Panc1 (cell line): Measurements from ENCODE around the gene AKAP6. TPM values are rescaled to one million over a fixed set of nuclear protein-coding genes. Genes with fewer than 3 reads are reported as not detected.

Experiments used
- ATAC-seq: fragments of 200-7000 bp; cut with Tn5 transposase; 2 replicates; pipeline ENCODE4 v1.9.1; 2020; ENCODE audit warnings: mild to moderate bottlenecking, moderate library complexity
- BruUV-seq: library from RNA; stranded (reverse); fragments of 400-500 nt; replicated peaks from 2 replicates; lab custom pipeline; 2021; lab: Mats Ljungman, UMichigan
- CTCF ChIA-PET: fragments of 300-600 bp; sonication (Branson Sonifier 250); formaldehyde crosslinking; loops from one replicate; lab custom pipeline; 2022; ENCODE audit warnings: antibody characterized with exemption; lab: Charles Lee
- POLR2A ChIA-PET: fragments of 300-600 bp; sonication (Branson Sonifier 250); formaldehyde crosslinking; loops from one replicate; lab custom pipeline; 2022; ENCODE audit warnings: antibody characterized with exemption; lab: Charles Lee
- DNase-seq: peaks from one replicate; pipeline ENCODE4 v3.0.0-alpha.2; 2010; ENCODE audit warnings: low read depth, low spot score
- H3K27ac ChIP-seq: 2 replicates; pipeline ENCODE4 v1.5.1; 2011; ENCODE audit warnings: mild to moderate bottlenecking, low read length, inconsistent platforms
- H3K27me3 ChIP-seq: fragments of 200-500 bp; sonication (Bioruptor generic); 2 replicates; pipeline ENCODE4 v1.6.0; 2014; ENCODE audit warnings: low read length, inconsistent platforms; ENCODE audit not compliant: control insufficient read depth, insufficient read depth
- H3K36me3 ChIP-seq: fragments of 200-500 bp; sonication (Bioruptor generic); 2 replicates; pipeline ENCODE4 v1.5.1; 2014; ENCODE audit warnings: inconsistent platforms, mild to moderate bottlenecking, low read length, moderate library complexity; ENCODE audit not compliant: control insufficient read depth, insufficient read depth
- H3K4me1 ChIP-seq: 2 replicates; pipeline ENCODE4 v1.5.1; 2011; ENCODE audit warnings: inconsistent platforms, mild to moderate bottlenecking, low read length, moderate library complexity; ENCODE audit not compliant: control insufficient read depth, insufficient read depth
- H3K4me3 ChIP-seq, 2 experiments: 2 replicates each; pipeline ENCODE4 v1.5.1; 2011 to 2012; ENCODE audit warnings: low read depth in 2 of 2, low read length in 2 of 2, mild to moderate bottlenecking in 2 of 2, inconsistent platforms in 1 of 2, moderate library complexity in 1 of 2
- H3K9me3 ChIP-seq: fragments of 200-500 bp; sonication (Bioruptor generic); 2 replicates; pipeline ENCODE4 v1.5.1; 2014; ENCODE audit warnings: low read depth, mild to moderate bottlenecking, inconsistent platforms, low read length, moderate library complexity; ENCODE audit not compliant: control insufficient read depth, insufficient read depth
- POLR2AphosphoS5 ChIP-seq: IDR thresholded peaks from 2 replicates; pipeline ENCODE4 v1.6.1; 2012; ENCODE audit warnings: mild to moderate bottlenecking, low read depth, low read length, moderate library complexity
- REST ChIP-seq, 2 experiments: IDR thresholded peaks; 2 replicates each; pipeline ENCODE4 v1.6.1; 2011 to 2012; ENCODE audit warnings: low read depth in 2 of 2, control low read depth in 1 of 2, low read length in 1 of 2, mild to moderate bottlenecking in 1 of 2, moderate library complexity in 1 of 2; ENCODE audit not compliant: insufficient read depth in 1 of 2
- SIN3A ChIP-seq: IDR thresholded peaks from 2 replicates; pipeline ENCODE4 v1.6.1; 2012; ENCODE audit warnings: low read depth, mild to moderate bottlenecking, low read length, moderate library complexity, borderline replicate concordance; ENCODE audit not compliant: insufficient read depth
- TCF7L2 ChIP-seq: IDR thresholded peaks from 2 replicates; pipeline ENCODE4 v1.6.1; 2011; ENCODE audit warnings: mild to moderate bottlenecking, low read depth, low read length, inconsistent platforms
- in situ Hi-C: cut with HindIII; loops from 2 replicates; pipeline ENCODE4 v1.10.0; 2016; ENCODE audit warnings: low sequenced_read_pairs, low pct_unique_long_range_greater_than_20kb
- intact Hi-C: fragments of 100-400 bp; cut with micrococcal nuclease; formaldehyde crosslinking; loops from one replicate; pipeline ENCODE4 v1.10.0; 2022; ENCODE audit not compliant: unreplicated experiment
- total RNA-seq: library from RNA; stranded (reverse); gene quantifications from one replicate; pipeline ENCODE4 v1.2.1, GENCODE V29; 2021; ENCODE audit not compliant: unreplicated experiment
- TF ChIP-seq, protein P1 (sequence below): fragments of 450-650 bp; IDR thresholded peaks from 2 replicates; pipeline ENCODE4 v1.5.1; 2017; ENCODE audit warnings: mild to moderate bottlenecking

The AKAP6 gene
- total RNA-seq, 1 experiment from 2014 or later, result 0.82 TPM

DNA sequence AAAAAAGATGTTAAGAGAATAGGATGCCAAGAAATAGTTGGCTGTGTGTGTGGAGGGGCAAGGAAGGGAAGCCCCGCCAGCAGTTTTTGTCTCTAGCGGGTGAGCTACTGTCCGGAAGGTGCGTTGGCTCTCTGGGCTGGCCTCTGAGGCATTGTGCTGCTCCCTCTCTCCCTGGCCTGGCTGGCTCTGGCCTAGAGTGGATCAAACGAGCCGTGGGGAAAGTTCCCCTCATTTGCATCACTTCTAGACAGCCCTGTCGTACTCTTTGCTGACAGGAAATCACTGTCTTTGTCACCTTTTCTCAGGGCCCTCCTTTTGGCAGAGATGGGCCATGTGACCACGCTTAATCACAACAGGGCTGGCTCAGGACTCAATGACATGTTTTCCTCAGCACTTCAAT is 373.5 kb downstream of the AKAP6 start:
- ChIA-PET CTCF (no interaction called here), POLR2A (no interaction called here)
- DNase-seq (no peak), ATAC-seq (no peak)
- no peaks in the 10 kb centered on the region for H3K36me3 ChIP-seq
- no peak overlapping the region for H3K4me3 ChIP-seq
- no peaks in the 10 kb centered on the region for H3K4me1 ChIP-seq
- H3K9me3 ChIP-seq, result no peaks in the 10 kb centered on the region
- no peaks in the 10 kb centered on the region for H3K27me3 ChIP-seq
- in situ Hi-C loops (no loop called here), intact Hi-C loops (no loop called here)
- TF ChIP-seq, protein P1, sequence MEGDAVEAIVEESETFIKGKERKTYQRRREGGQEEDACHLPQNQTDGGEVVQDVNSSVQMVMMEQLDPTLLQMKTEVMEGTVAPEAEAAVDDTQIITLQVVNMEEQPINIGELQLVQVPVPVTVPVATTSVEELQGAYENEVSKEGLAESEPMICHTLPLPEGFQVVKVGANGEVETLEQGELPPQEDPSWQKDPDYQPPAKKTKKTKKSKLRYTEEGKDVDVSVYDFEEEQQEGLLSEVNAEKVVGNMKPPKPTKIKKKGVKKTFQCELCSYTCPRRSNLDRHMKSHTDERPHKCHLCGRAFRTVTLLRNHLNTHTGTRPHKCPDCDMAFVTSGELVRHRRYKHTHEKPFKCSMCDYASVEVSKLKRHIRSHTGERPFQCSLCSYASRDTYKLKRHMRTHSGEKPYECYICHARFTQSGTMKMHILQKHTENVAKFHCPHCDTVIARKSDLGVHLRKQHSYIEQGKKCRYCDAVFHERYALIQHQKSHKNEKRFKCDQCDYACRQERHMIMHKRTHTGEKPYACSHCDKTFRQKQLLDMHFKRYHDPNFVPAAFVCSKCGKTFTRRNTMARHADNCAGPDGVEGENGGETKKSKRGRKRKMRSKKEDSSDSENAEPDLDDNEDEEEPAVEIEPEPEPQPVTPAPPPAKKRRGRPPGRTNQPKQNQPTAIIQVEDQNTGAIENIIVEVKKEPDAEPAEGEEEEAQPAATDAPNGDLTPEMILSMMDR, result no peak
- no peak for TF ChIP-seq REST (IDR thresholded peaks at IDR 0.05; ENCODE audit: insufficient read depth in 1 of 2, low read depth in 2 of 2, low read length in 1 of 2)
- TF ChIP-seq SIN3A, result no peak
- no peak for TF ChIP-seq TCF7L2
- no peak for TF ChIP-seq POLR2AphosphoS5
- no TSS peak for BruUV-seq
- no peak overlapping the region for H3K27ac ChIP-seq

GRCh38 chr14:32703183-32703621 is 374.1 kb downstream of the AKAP6 start:
- no peaks in the 10 kb centered on the region for H3K9me3 ChIP-seq
- DNase-seq, result no peak
- CTCF ChIA-PET, result no interaction called here
- TF ChIP-seq REST (IDR thresholded peaks at IDR 0.05; ENCODE audit: insufficient read depth in 1 of 2, low read depth in 2 of 2, low read length in 1 of 2), result no peak
- no TSS peak for BruUV-seq
- H3K36me3 ChIP-seq, result no peaks in the 10 kb centered on the region
- H3K27ac ChIP-seq, result no peak overlapping the region
- intact Hi-C loops (no loop called here), in situ Hi-C loops (no loop called here)
- H3K27me3 ChIP-seq, result no peaks in the 10 kb centered on the region
- H3K4me3 ChIP-seq, result no peak overlapping the region
- POLR2A ChIA-PET, result no interaction called here
- no peaks in the 10 kb centered on the region for H3K4me1 ChIP-seq
- no peak for ATAC-seq
